GM12878 (cell line): ENCODE results near the gene SACS. TPM values are rescaled to one million over a fixed set of nuclear protein-coding genes. Genes with fewer than 3 reads are reported as not detected.

ENCODE experiments used
- ATAC-seq: fragments of 200-7000 bp; cut with Tn5 transposase; 3 replicates; pipeline ENCODE4 v1.9.1; 2020; ENCODE audit warnings: mild to moderate bottlenecking, moderate library complexity
- BruUV-seq: library from RNA; stranded (reverse); fragments of 400-500 nt; replicated peaks from 2 replicates; lab custom pipeline; 2021; lab: Mats Ljungman, UMichigan
- CTCF ChIA-PET: fragments of 300-600 bp; sonication (Branson Sonifier 250); formaldehyde crosslinking; extraction: SDS; loops from one replicate; lab custom pipeline; 2021; ENCODE audit warnings: inconsistent platforms; lab: Yijun Ruan, JAX
- POLR2A ChIA-PET: fragments of 350-600 bp; formaldehyde crosslinking; extraction: SDS; loops from one replicate; lab custom pipeline; 2021; ENCODE audit warnings: inconsistent platforms; lab: Charles Lee
- RAD21 ChIA-PET: fragments of 300-600 bp; sonication (Branson Sonifier 250); formaldehyde crosslinking; loops from one replicate; lab custom pipeline; 2023; ENCODE audit warnings: antibody characterized with exemption; ENCODE audit not compliant: unreplicated experiment; lab: Charles Lee
- SMC1A ChIA-PET: fragments of 300-600 bp; sonication (Branson Sonifier 250); formaldehyde crosslinking; loops from one replicate; lab custom pipeline; 2023; ENCODE audit not compliant: unreplicated experiment, uncharacterized antibody; lab: Charles Lee
- DNase-seq: peaks from one replicate; pipeline ENCODE4 v3.0.0-alpha.2; 2011; ENCODE audit warnings: low read depth, low spot score
- FAIRE-seq: peaks from 3 replicates; lab custom pipeline; 2011; peaks lifted over from hg19 to GRCh38; lab: Jason Lieb, UNC
- H2AFZ ChIP-seq: 2 replicates; pipeline ENCODE4 v1.6.0; 2011; ENCODE audit warnings: low read depth, low read length, control low read depth; ENCODE audit not compliant: control insufficient read depth
- H3K27ac ChIP-seq: 2 replicates; pipeline ENCODE4 v1.5.1; 2011; ENCODE audit warnings: control low read depth; ENCODE audit not compliant: control insufficient read depth, insufficient read depth
- H3K27me3 ChIP-seq, 2 experiments: replicated peaks in 1 of 2; 2 replicates each; pipeline versions ENCODE4 v1.6.0 to v1.6.1; 2011; ENCODE audit warnings: low read length in 1 of 2; ENCODE audit not compliant: control insufficient read depth in 2 of 2, insufficient read depth in 2 of 2
- H3K36me3 ChIP-seq, 2 experiments: 2 replicates each; pipeline ENCODE4 v1.5.1; 2011; ENCODE audit warnings: low read length in 1 of 2; ENCODE audit not compliant: control insufficient read depth in 2 of 2, insufficient read depth in 2 of 2
- H3K4me1 ChIP-seq: 2 replicates; pipeline ENCODE4 v1.6.1; 2011; ENCODE audit warnings: mild to moderate bottlenecking, low read length, moderate library complexity, mixed read lengths; ENCODE audit not compliant: control insufficient read depth, insufficient read depth
- H3K4me2 ChIP-seq: 2 replicates; pipeline ENCODE4 v1.6.0; 2011; ENCODE audit warnings: control low read depth; ENCODE audit not compliant: control insufficient read depth, insufficient read depth
- H3K4me3 ChIP-seq: fragments of 200-600 bp; sonication (generic); 2 replicates; pipeline ENCODE4 v1.5.1; 2016
- H3K79me2 ChIP-seq: 2 replicates; pipeline ENCODE4 v1.6.0; 2011; ENCODE audit warnings: low read length; ENCODE audit not compliant: control insufficient read depth, insufficient read depth
- H3K9ac ChIP-seq: 2 replicates; pipeline ENCODE4 v1.8.0; 2011; ENCODE audit warnings: low read length, control low read depth, mixed read lengths; ENCODE audit not compliant: control insufficient read depth, insufficient read depth
- H3K9me3 ChIP-seq: replicated peaks from 3 replicates; pipeline ENCODE4 v1.5.1; 2011; ENCODE audit warnings: mild to moderate bottlenecking, low read length; ENCODE audit not compliant: control insufficient read depth, insufficient read depth
- H4K20me1 ChIP-seq: 2 replicates; pipeline ENCODE4 v1.6.0; 2011; ENCODE audit not compliant: control insufficient read depth, insufficient read depth
- CHD2 ChIP-seq: IDR thresholded peaks from 2 replicates; pipeline ENCODE4 v1.6.1; 2011; ENCODE audit warnings: low read depth, low read length, improper control_type of control experiment, borderline replicate concordance
- KAT2A ChIP-seq: conservative IDR thresholded peaks from 2 replicates; pipeline ENCODE4 v1.6.1; 2011; ENCODE audit warnings: low read depth, low read length; ENCODE audit not compliant: control insufficient read depth
- LARP7 ChIP-seq: fragments of 450-650 bp; IDR thresholded peaks from 2 replicates; pipeline ENCODE4 v1.6.1; 2017; ENCODE audit warnings: mild to moderate bottlenecking
- POLR2AphosphoS2 ChIP-seq: IDR thresholded peaks from 2 replicates; pipeline ENCODE4 v1.6.1; 2011; ENCODE audit warnings: low read depth, mild to moderate bottlenecking, low read length, improper control_type of control experiment, moderate library complexity
- POU2F2 ChIP-seq: IDR thresholded peaks from 3 replicates; pipeline ENCODE4 v1.6.1; 2011; ENCODE audit warnings: low read depth, mild to moderate bottlenecking, low read length, borderline replicate concordance
- ZBTB11 ChIP-seq: fragments of 450-650 bp; formaldehyde crosslinking; IDR thresholded peaks from 2 replicates; pipeline ENCODE4 v1.5.0; 2022; ENCODE audit warnings: mild to moderate bottlenecking, missing genetic modification characterization
- WGBS: methylation state at CpG from one replicate; pipeline ENCODE4 v1.1.6; 2016; ENCODE audit warnings: low lambda C conversion rate; ENCODE audit not compliant: insufficient replicate concordance, insufficient coverage; ENCODE audit errors: missing lambda C conversion rate; 5-methylcytosine and 5-hydroxymethylcytosine counted together
- in situ Hi-C: fragments of 300-500 bp; cut with MboI; formaldehyde crosslinking; loops from 9 replicates; pipeline ENCODE4 v1.14.3; 2018; ENCODE audit warnings: mixed read lengths
- intact Hi-C: fragments of 100-400 bp; cut with micrococcal nuclease; formaldehyde crosslinking; loops from one replicate; pipeline ENCODE4 v1.14.2; 2022; ENCODE audit not compliant: unreplicated experiment
- polyA plus RNA-seq, 11 experiments: library from polyadenylated mRNA; depleted of rRNA in 4 of 11; unstranded in 6 of 11; stranded (reverse) in 5 of 11; fragments of >200 nt; fragmentation: Nextera tagmentation in 4 of 11; fragmentation: Illumina TruSeq in 1 of 11; extraction: Ambion mirVana in 4 of 11; extraction: Trizol in 1 of 11; gene quantifications; 1 replicate in 1 of 11; 2 replicates in 10 of 11; pipeline versions ENCODE4 v1.2.1 to v1.2.3, GENCODE V29; 2011 to 2016; ENCODE audit warnings: inconsistent platforms in 2 of 11, missing spikeins in 2 of 11, low read depth in 1 of 11
- total RNA-seq, 4 experiments: library from RNA; depleted of rRNA in 3 of 4; stranded (reverse); fragments of >200 nt in 3 of 4; fragmentation: Illumina TruSeq in 1 of 4; extraction: Trizol in 1 of 4; gene quantifications; 2 replicates each; pipeline versions ENCODE4 v1.2.1 to v1.2.3, GENCODE V29; 2013 to 2021

Gene SACS
- total and polyA plus RNA-seq, 10 of the 15 experiments (the other 5 are each of a cell fraction or from before 2014, with no cell fraction given): 9.9 to 74.9 (median 22.1) TPM

GRCh38 chr13:23411706-23412105 lies 21.8 kb downstream of the SACS start:
- Histone ChIP-seq H3K4me2 (no peak overlapping the region), H4K20me1 (no peaks in the 10 kb centered on the region), H3K9me3 (no peaks in the 10 kb centered on the region), H3K9ac (no peak overlapping the region), H3K4me1 (no peaks in the 10 kb centered on the region), H2AFZ (no peak overlapping the region), H3K4me3 (no peak overlapping the region), H3K79me2 (no peaks in the 10 kb centered on the region), H3K27me3 (no peaks in the 10 kb centered on the region), H3K27ac (no peak overlapping the region), H3K36me3 (no peaks in the 10 kb centered on the region)
- RAD21 ChIA-PET: no interaction called here
- 82% methylated on average over 11 of the region's 11 CpGs for WGBS
- FAIRE-seq (no peak), DNase-seq (no peak), ATAC-seq (no peak)
- intact Hi-C loops: no loop called here
- TF ChIP-seq CHD2: no peak
- TF ChIP-seq KAT2A: no peak
- no peak for TF ChIP-seq POLR2AphosphoS2
- no peak for TF ChIP-seq POU2F2
- TF ChIP-seq LARP7: no peak
- TF ChIP-seq ZBTB11 (CRISPR knock-in tag): no peak
- CTCF ChIA-PET: no interaction called here
- in situ Hi-C loops: no loop called here
- SMC1A ChIA-PET: no interaction called here
- POLR2A ChIA-PET: no interaction called here
- BruUV-seq: no TSS peak
